Cortex of kidney (tissue), 1 donor: ENCODE data around the gene CALML3.

Source experiments
- DNase-seq: peaks from one replicate; lab custom pipeline; 2025; lab: John Stamatoyannopoulos, UW

The CALML3 gene

GRCh38 chr10:5538892-5539651 lies 14.3 kb downstream of the CALML3 start:
- no peak for DNase-seq

GRCh38 chr10:5540080-5540479 lies 15.3 kb downstream of the CALML3 start:
- DNase-seq: no peak

GRCh38 chr10:5540891-5541290 lies 16.1 kb downstream of the CALML3 start:
- DNase-seq: no peak

- no peak for DNase-seq
Observed at GRCh38 chr10:5542100-5542499, 17.3 kb downstream of the CALML3 start.

- no peak for DNase-seq
Observed at GRCh38 chr10:5543623-5544022, 18.9 kb downstream of the CALML3 start.

GRCh38 chr10:5544216-5544805 lies 19.6 kb downstream of the CALML3 start:
- no peak for DNase-seq

GRCh38 chr10:5545011-5545410 lies 20.2 kb downstream of the CALML3 start:
- no peak for DNase-seq

- no peak for DNase-seq
Observed at GRCh38 chr10:5545426-5545777, 20.6 kb downstream of the CALML3 start.

GRCh38 chr10:5545778-5546710 lies 21.3 kb downstream of the CALML3 start:
- no peak for DNase-seq

- DNase-seq: no peak
Observed at GRCh38 chr10:5546891-5547680, 22.3 kb downstream of the CALML3 start.

- no peak for DNase-seq
Observed at GRCh38 chr10:5547681-5547930, 22.8 kb downstream of the CALML3 start.

- no peak for DNase-seq
Observed at GRCh38 chr10:5547931-5548660, 23.3 kb downstream of the CALML3 start.

- DNase-seq: no peak
Observed at GRCh38 chr10:5549462-5550249, 24.9 kb downstream of the CALML3 start.

GRCh38 chr10:5550250-5550545 lies 25.4 kb downstream of the CALML3 start:
- no peak for DNase-seq

GRCh38 chr10:5550621-5551530 lies 26.1 kb downstream of the CALML3 start:
- DNase-seq: no peak

- DNase-seq: no peak
Observed at GRCh38 chr10:5551531-5552375, 27.0 kb downstream of the CALML3 start.

- DNase-seq: no peak
Observed at GRCh38 chr10:5552376-5553321, 27.9 kb downstream of the CALML3 start.
